Neuronal stem cell (in vitro differentiated cells): ENCODE measurements around the gene HINT3.
"Not testable (repeated sequence)": the region's sequence is repeated elsewhere in the genome, so short reads cannot be mapped to it uniquely, and the experiment has no call there.

Experiments
- DNase-seq: peaks from one replicate; pipeline ENCODE4 v3.0.0-alpha.2; 2013; ENCODE audit warnings: low spot score
- H2AFZ ChIP-seq: one replicate; pipeline ENCODE4 v1.6.1; 2013; ENCODE audit warnings: mild to moderate bottlenecking, low read length, inconsistent platforms
- H2AK5ac ChIP-seq: 2 replicates; pipeline ENCODE4 v1.6.1; 2013; ENCODE audit warnings: low read depth, mild to moderate bottlenecking, inconsistent platforms, low read length, moderate library complexity, mixed read lengths
- H2BK120ac ChIP-seq: 2 replicates; pipeline ENCODE4 v1.6.1; 2013; ENCODE audit warnings: low read depth, mild to moderate bottlenecking, inconsistent platforms, low read length, moderate library complexity, mixed read lengths
- H2BK12ac ChIP-seq: one replicate; pipeline ENCODE4 v1.6.1; 2013; ENCODE audit warnings: low read length, inconsistent platforms
- H2BK15ac ChIP-seq: 2 replicates; pipeline ENCODE4 v1.6.1; 2013; ENCODE audit warnings: mild to moderate bottlenecking, low read length, inconsistent platforms, mixed read lengths
- H2BK5ac ChIP-seq: one replicate; pipeline ENCODE4 v1.6.1; 2013; ENCODE audit warnings: inconsistent platforms, mild to moderate bottlenecking, low read length, moderate library complexity
- H3K14ac ChIP-seq: one replicate; pipeline ENCODE4 v1.6.1; 2013; ENCODE audit warnings: low read length, inconsistent platforms
- H3K18ac ChIP-seq: 2 replicates; pipeline ENCODE4 v1.6.1; 2013; ENCODE audit warnings: low read length, inconsistent platforms
- H3K23ac ChIP-seq: 2 replicates; pipeline ENCODE4 v1.6.1; 2013; ENCODE audit warnings: low read depth, mild to moderate bottlenecking, mixed read lengths, low read length, inconsistent platforms; ENCODE audit not compliant: poor library complexity
- H3K27ac ChIP-seq: replicated peaks from 3 replicates; pipeline ENCODE4 v1.5.1; 2013; ENCODE audit warnings: low read length, inconsistent platforms
- H3K27me3 ChIP-seq, 3 experiments: 2 replicates each; pipeline ENCODE4 v1.6.1; 2013; ENCODE audit warnings: low read length in 3 of 3, mild to moderate bottlenecking in 2 of 3, inconsistent platforms in 1 of 3, low read depth in 1 of 3, mixed read lengths in 1 of 3, moderate library complexity in 1 of 3; ENCODE audit not compliant: control insufficient read depth in 3 of 3, insufficient read depth in 3 of 3
- H3K36me3 ChIP-seq, 2 donors: replicated peaks in 1 of 2; 2 replicates each; pipeline ENCODE4 v1.6.1; 2013; ENCODE audit warnings: low read length in 2 of 2; ENCODE audit not compliant: control insufficient read depth in 2 of 2, insufficient read depth in 2 of 2
- H3K4ac ChIP-seq: 2 replicates; pipeline ENCODE4 v1.6.1; 2013; ENCODE audit warnings: inconsistent platforms, mild to moderate bottlenecking, low read length, moderate library complexity
- H3K4me1 ChIP-seq, 2 donors: 1 replicate in 1 of 2; 2 replicates in 1 of 2; pipeline ENCODE4 v1.6.1; 2013; ENCODE audit warnings: low read length in 2 of 2, low read depth in 1 of 2; ENCODE audit not compliant: control insufficient read depth in 2 of 2, insufficient read depth in 1 of 2
- H3K4me2 ChIP-seq: one replicate; pipeline ENCODE4 v1.6.1; 2013; ENCODE audit warnings: mild to moderate bottlenecking, low read length, inconsistent platforms; ENCODE audit not compliant: insufficient read depth, poor library complexity, severe bottlenecking
- H3K4me3 ChIP-seq, 2 donors: 2 replicates each; pipeline ENCODE4 v1.5.1; 2013; ENCODE audit warnings: low read length in 2 of 2, mild to moderate bottlenecking in 2 of 2, inconsistent platforms in 1 of 2, moderate library complexity in 1 of 2
- H3K79me1 ChIP-seq: one replicate; pipeline ENCODE4 v1.6.1; 2013; ENCODE audit warnings: low read depth, mild to moderate bottlenecking, inconsistent platforms, low read length, moderate library complexity
- H3K9ac ChIP-seq: one replicate; pipeline ENCODE4 v1.6.1; 2013; ENCODE audit warnings: mild to moderate bottlenecking, low read depth, low read length, inconsistent platforms; ENCODE audit not compliant: poor library complexity
- H3K9me3 ChIP-seq, 2 donors: replicated peaks in 1 of 2; 2 replicates each; pipeline versions ENCODE3 to v1.6.1; 2013; ENCODE audit warnings: low read length in 2 of 2, mild to moderate bottlenecking in 2 of 2, inconsistent platforms in 1 of 2, low read depth in 1 of 2, mixed read lengths in 1 of 2, moderate library complexity in 1 of 2; ENCODE audit not compliant: control insufficient read depth in 2 of 2, insufficient read depth in 1 of 2
- H4K8ac ChIP-seq: one replicate; pipeline ENCODE4 v1.6.1; 2013; ENCODE audit warnings: low read depth, mild to moderate bottlenecking, inconsistent platforms, low read length, moderate library complexity
- H4K91ac ChIP-seq: one replicate; pipeline ENCODE4 v1.6.1; 2013; ENCODE audit warnings: low read length, low read depth, mild to moderate bottlenecking, inconsistent platforms; ENCODE audit not compliant: poor library complexity
- WGBS, 2 donors: extraction: QIAGEN DNeasy Blood & Tissue Kit; methylation state at CpG; one replicate each; pipeline ENCODE4 v1.1.7; 2013; ENCODE audit warnings: missing lambda C conversion rate in 2 of 2, mixed read lengths in 1 of 2; ENCODE audit not compliant: insufficient read length in 2 of 2, insufficient replicate concordance in 1 of 2; ENCODE audit errors: extremely low coverage in 2 of 2; 5-methylcytosine and 5-hydroxymethylcytosine counted together

HINT3 gene

GRCh38 chr6:125931733-125932450 is 24.7 kb upstream of the HINT3 start:
- no peak overlapping the region for H3K18ac ChIP-seq

GRCh38 chr6:125932451-125932795 is 24.1 kb upstream of the HINT3 start:
- H3K27ac ChIP-seq: no peak overlapping the region
- H2BK5ac ChIP-seq: no peak overlapping the region
- no peak overlapping the region for H2BK12ac ChIP-seq
- no peak overlapping the region for H2AFZ ChIP-seq
- no peaks in the 10 kb centered on the region for H3K9me3 ChIP-seq
- H3K4me1 ChIP-seq: no peaks in the 10 kb centered on the region
- no peak overlapping the region for H2BK120ac ChIP-seq
- H3K4me3 ChIP-seq: no peak overlapping the region
- no peak overlapping the region for H4K91ac ChIP-seq
- no peak for DNase-seq
- no peaks in the 10 kb centered on the region for H3K36me3 ChIP-seq
- no peak overlapping the region for H2BK15ac ChIP-seq
- H3K4me2 ChIP-seq: no peak overlapping the region
- no peak overlapping the region for H3K18ac ChIP-seq
- H2AK5ac ChIP-seq: no peak overlapping the region
- H3K14ac ChIP-seq: no peak overlapping the region
- no peak overlapping the region for H3K23ac ChIP-seq
- H3K27me3 ChIP-seq: no peaks in the 10 kb centered on the region
- no peaks in the 10 kb centered on the region for H3K79me1 ChIP-seq
- H3K9ac ChIP-seq: no peak overlapping the region
- no peak overlapping the region for H4K8ac ChIP-seq
- H3K4ac ChIP-seq: no peak overlapping the region

More at GRCh38 chr6:125931733-125932450, 24.7 kb upstream of the HINT3 start:
- H2BK12ac ChIP-seq: no peak overlapping the region
- no peak overlapping the region for H2BK5ac ChIP-seq
- no peak overlapping the region for H4K91ac ChIP-seq
- no peaks in the 10 kb centered on the region for H3K36me3 ChIP-seq
- H3K79me1 ChIP-seq: no peaks in the 10 kb centered on the region
- H3K9ac ChIP-seq: no peak overlapping the region
- H3K4me3 ChIP-seq: no peak overlapping the region
- no peaks in the 10 kb centered on the region for H3K27me3 ChIP-seq
- no peak overlapping the region for H2AK5ac ChIP-seq
- H3K9me3 ChIP-seq: no peaks in the 10 kb centered on the region
- H3K23ac ChIP-seq: no peak overlapping the region
- no peak overlapping the region for H2BK15ac ChIP-seq
- H3K4me1 ChIP-seq: no peaks in the 10 kb centered on the region
- no peak overlapping the region for H2AFZ ChIP-seq
- H3K14ac ChIP-seq: no peak overlapping the region
- no peak for DNase-seq
- no peak overlapping the region for H3K4ac ChIP-seq
- H3K4me2 ChIP-seq: no peak overlapping the region
- no peak overlapping the region for H4K8ac ChIP-seq
- no peak overlapping the region for H2BK120ac ChIP-seq
- no CpG with 5 or more reads among the region's 4 CpGs for WGBS, 2 donors
- H3K27ac ChIP-seq: no peak overlapping the region

- not testable (repeated sequence) for H3K9ac ChIP-seq, DNase-seq, H2BK15ac ChIP-seq, H3K36me3 ChIP-seq, H2AFZ ChIP-seq, H3K18ac ChIP-seq, H2BK12ac ChIP-seq, H2BK120ac ChIP-seq, H2BK5ac ChIP-seq, H3K4me3 ChIP-seq, H4K8ac ChIP-seq, H3K23ac ChIP-seq, H3K14ac ChIP-seq, H2AK5ac ChIP-seq, H3K4ac ChIP-seq, H4K91ac ChIP-seq, H3K27ac ChIP-seq, H3K4me1 ChIP-seq, H3K79me1 ChIP-seq, H3K4me2 ChIP-seq, H3K9me3 ChIP-seq, H3K27me3 ChIP-seq
- WGBS, 2 donors: no CpG with 5 or more reads among the region's 5 CpGs
Measured at GRCh38 chr6:125935520-125935919, 21.1 kb upstream of the HINT3 start.

- no peak for DNase-seq
- Histone ChIP-seq H3K18ac (no peak overlapping the region), H3K23ac (no peak overlapping the region), H2BK5ac (no peak overlapping the region), H4K91ac (no peak overlapping the region), H3K9me3 (no peaks in the 10 kb centered on the region), H2BK12ac (no peak overlapping the region), H3K27ac (no peak overlapping the region), H3K4me3 (no peak overlapping the region), H3K79me1 (no peaks in the 10 kb centered on the region), H3K4ac (no peak overlapping the region), H3K27me3 (peaks cover 0 to 25% (median 0%) of the 10 kb centered on the region in 3 experiments), H3K4me2 (no peak overlapping the region), H2AK5ac (no peak overlapping the region), H3K4me1 (no peaks in the 10 kb centered on the region), H3K9ac (no peak overlapping the region), H2AFZ (no peak overlapping the region), H2BK120ac (no peak overlapping the region), H3K36me3 (no peaks in the 10 kb centered on the region), H2BK15ac (no peak overlapping the region), H4K8ac (no peak overlapping the region), H3K14ac (no peak overlapping the region)
- no CpG with 5 or more reads among the region's 1 CpG for WGBS, 2 donors
Measured at GRCh38 chr6:125939026-125939425, 17.5 kb upstream of the HINT3 start.
